ENCODE results near the gene MYOF. TPM values are rescaled to one million over a fixed set of nuclear protein-coding genes. Genes with fewer than 3 reads are reported as not detected.

Gene MYOF
- total and polyA plus RNA-seq, 9 of the 15 experiments (the other 6 are each of a cell fraction or from before 2014, with no cell fraction given) = 0.06 to 0.27 TPM; not detected in 7

DNA sequence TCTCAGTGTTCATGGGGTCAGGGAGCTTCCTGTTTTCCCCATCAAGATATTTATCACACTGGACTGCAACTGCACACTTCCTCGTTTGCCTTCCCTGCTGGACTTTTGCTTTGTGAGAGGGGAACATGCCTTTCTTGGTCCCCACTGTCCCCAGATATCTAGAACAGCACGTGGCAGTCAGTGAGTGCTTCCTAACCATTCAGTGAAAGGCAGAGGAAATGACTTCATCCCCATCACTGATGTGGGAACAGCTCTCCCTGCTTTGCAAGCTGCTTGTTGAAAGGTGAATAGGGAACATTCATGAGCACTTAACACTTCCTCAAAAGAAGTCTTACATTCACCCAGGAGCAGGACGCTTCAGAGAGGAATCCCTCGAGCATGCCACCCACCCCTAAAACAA lies 135.4 kb downstream of the MYOF start:
- Histone ChIP-seq H4K20me1 (replicated peaks; ENCODE audit: control insufficient read depth, insufficient read depth, low read length) (no peaks in the 10 kb centered on the region), H3K9ac (ENCODE audit: insufficient read depth in 1 of 2, low read depth in 2 of 2, low read length in 2 of 2) (no peak overlapping the region), H2AFZ (ENCODE audit: low read depth, low read length) (no peak overlapping the region), H3K79me2 (ENCODE audit: control insufficient read depth, insufficient read depth, low read length) (no peaks in the 10 kb centered on the region), H3K4me2 (ENCODE audit: insufficient read depth, low read length) (no peak overlapping the region), H3K36me3 (ENCODE audit: control insufficient read depth, insufficient read depth, low read length) (no peaks in the 10 kb centered on the region), H3K27me3 (ENCODE audit: control insufficient read depth in 2 of 2, insufficient read depth in 2 of 2, low read length in 2 of 2) (peaks cover 3 to 12% of the 10 kb centered on the region in 2 experiments; a peak in 3 of 5 replicates), H3K4me1 (replicated peaks in 1 of 2; ENCODE audit: control insufficient read depth in 2 of 2, insufficient read depth in 2 of 2, low read length in 2 of 2) (no peaks in the 10 kb centered on the region), H3K27ac (ENCODE audit: extremely low read depth, low read depth, low read length) (no peak overlapping the region), H3K9me3 (replicated peaks; ENCODE audit: control insufficient read depth, insufficient read depth, low read depth, low read length) (no peaks in the 10 kb centered on the region), H3K9me1 (ENCODE audit: control insufficient read depth, insufficient read depth, low read length) (no peaks in the 10 kb centered on the region), H3K4me3 (no peak overlapping the region)
- ATAC-seq (no peak), DNase-seq (ENCODE audit: extremely low read depth in 1 of 4, low spot score in 3 of 4) (no peak), FAIRE-seq (no peak)
- intact Hi-C loops (cut with micrococcal nuclease) (no loop called here), in situ Hi-C loops (cut with MboI) (no loop called here)
- POLR2A ChIA-PET = no interaction called here
- no TSS peak for BruUV-seq (replicated peaks)
- CTCF ChIA-PET (ENCODE audit: low intra/inter-chr PET ratio) = no interaction called here
- 0% methylated on average over 4 of the region's 4 CpGs for WGBS (ENCODE audit: insufficient coverage, low coverage, missing lambda C conversion rate)
- TF ChIP-seq SPI1 (IDR thresholded peaks at IDR 0.05; ENCODE audit: borderline replicate concordance, low read depth, low read length) (peak; percentile 17; the same call in 1 of the 2 replicates), IFI16 (CRISPR knock-in tag; IDR thresholded peaks at IDR 0.05) (no peak), ARID2 (IDR thresholded peaks at IDR 0.05) (no peak), CBFA2T3 (IDR thresholded peaks at IDR 0.05) (no peak), CBFB (CRISPR knock-in tag; IDR thresholded peaks at IDR 0.05) (no peak), DNMT1 (IDR thresholded peaks at IDR 0.05) (no peak), TCF3 (CRISPR knock-in tag; IDR thresholded peaks at IDR 0.05) (no peak)
- TF ChIP-seq, protein P1, sequence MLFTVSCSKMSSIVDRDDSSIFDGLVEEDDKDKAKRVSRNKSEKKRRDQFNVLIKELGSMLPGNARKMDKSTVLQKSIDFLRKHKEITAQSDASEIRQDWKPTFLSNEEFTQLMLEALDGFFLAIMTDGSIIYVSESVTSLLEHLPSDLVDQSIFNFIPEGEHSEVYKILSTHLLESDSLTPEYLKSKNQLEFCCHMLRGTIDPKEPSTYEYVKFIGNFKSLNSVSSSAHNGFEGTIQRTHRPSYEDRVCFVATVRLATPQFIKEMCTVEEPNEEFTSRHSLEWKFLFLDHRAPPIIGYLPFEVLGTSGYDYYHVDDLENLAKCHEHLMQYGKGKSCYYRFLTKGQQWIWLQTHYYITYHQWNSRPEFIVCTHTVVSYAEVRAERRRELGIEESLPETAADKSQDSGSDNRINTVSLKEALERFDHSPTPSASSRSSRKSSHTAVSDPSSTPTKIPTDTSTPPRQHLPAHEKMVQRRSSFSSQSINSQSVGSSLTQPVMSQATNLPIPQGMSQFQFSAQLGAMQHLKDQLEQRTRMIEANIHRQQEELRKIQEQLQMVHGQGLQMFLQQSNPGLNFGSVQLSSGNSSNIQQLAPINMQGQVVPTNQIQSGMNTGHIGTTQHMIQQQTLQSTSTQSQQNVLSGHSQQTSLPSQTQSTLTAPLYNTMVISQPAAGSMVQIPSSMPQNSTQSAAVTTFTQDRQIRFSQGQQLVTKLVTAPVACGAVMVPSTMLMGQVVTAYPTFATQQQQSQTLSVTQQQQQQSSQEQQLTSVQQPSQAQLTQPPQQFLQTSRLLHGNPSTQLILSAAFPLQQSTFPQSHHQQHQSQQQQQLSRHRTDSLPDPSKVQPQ (CRISPR knock-in tag; IDR thresholded peaks at IDR 0.05; ENCODE audit: borderline replicate concordance) = no peak

Measured in K562 (cell line).